Loucy (cell line): ENCODE measurements around the gene PLEKHG4B.
"Not testable (repeated sequence)": the region's sequence is repeated elsewhere in the genome, so short reads cannot be mapped to it uniquely, and the experiment has no call there.

ENCODE experiments used
- H2AFZ ChIP-seq: fragments of 200-600 bp; sonication (generic); 2 replicates; pipeline ENCODE4 v1.6.0; 2016; ENCODE audit warnings: antibody characterized with exemption, mild to moderate bottlenecking, low read length, moderate library complexity
- H3F3A ChIP-seq: fragments of 200-600 bp; 2 replicates; pipeline ENCODE4 v1.6.0; 2016; ENCODE audit warnings: antibody characterized with exemption, low read depth, mild to moderate bottlenecking
- H3K27me3 ChIP-seq: fragments of 200-600 bp; sonication (generic); 2 replicates; pipeline ENCODE4 v1.6.1; 2014; ENCODE audit warnings: low read length, mild to moderate bottlenecking; ENCODE audit not compliant: insufficient read depth, poor library complexity, severe bottlenecking
- H3K36me3 ChIP-seq: fragments of 200-600 bp; sonication (generic); 2 replicates; pipeline ENCODE4 v1.6.1; 2016; ENCODE audit warnings: low read length; ENCODE audit not compliant: insufficient read depth
- H3K4me1 ChIP-seq: fragments of 200-600 bp; sonication (generic); 2 replicates; pipeline ENCODE4 v1.5.1; 2014; ENCODE audit warnings: low read length, mild to moderate bottlenecking; ENCODE audit not compliant: insufficient read depth, poor library complexity, severe bottlenecking
- H3K4me2 ChIP-seq: fragments of 200-600 bp; sonication (generic); 2 replicates; pipeline ENCODE4 v1.6.0; 2014; ENCODE audit warnings: antibody characterized with exemption, low read length, low read depth, mild to moderate bottlenecking; ENCODE audit not compliant: poor library complexity, severe bottlenecking
- H3K4me3 ChIP-seq: fragments of 200-600 bp; sonication (generic); 2 replicates; pipeline ENCODE4 v1.5.1; 2014; ENCODE audit warnings: low read length, mild to moderate bottlenecking, mixed read lengths; ENCODE audit not compliant: poor library complexity, severe bottlenecking
- H3K79me2 ChIP-seq: fragments of 200-600 bp; sonication (generic); 2 replicates; pipeline ENCODE4 v1.6.1; 2014; ENCODE audit warnings: low read length; ENCODE audit not compliant: insufficient read depth
- H3K9ac ChIP-seq: fragments of 200-600 bp; sonication (generic); 2 replicates; pipeline ENCODE4 v1.6.0; 2014; ENCODE audit warnings: mild to moderate bottlenecking, low read depth, low read length, moderate library complexity; ENCODE audit not compliant: poor library complexity, severe bottlenecking
- H3K9me2 ChIP-seq: fragments of 200-600 bp; sonication (generic); replicated peaks from 2 replicates; pipeline ENCODE4 v1.6.1; 2016; ENCODE audit warnings: low read depth, low read length, mixed read lengths
- H3K9me3 ChIP-seq: fragments of 200-600 bp; sonication (generic); 2 replicates; pipeline ENCODE4 v1.6.1; 2014; ENCODE audit warnings: mild to moderate bottlenecking, antibody characterized with exemption, low read length, low read depth; ENCODE audit not compliant: insufficient read depth
- H4K20me1 ChIP-seq: fragments of 200-600 bp; sonication (generic); 2 replicates; pipeline ENCODE4 v1.6.0; 2014; ENCODE audit warnings: antibody characterized with exemption, low read length, mild to moderate bottlenecking; ENCODE audit not compliant: insufficient read depth, poor library complexity, severe bottlenecking
- CTCF ChIP-seq: fragments of 200-600 bp; sonication (generic); conservative IDR thresholded peaks from 2 replicates; pipeline ENCODE4 v1.5.1; 2014; ENCODE audit warnings: mild to moderate bottlenecking, antibody characterized with exemption, low read length
- EZH2phosphoT487 ChIP-seq: fragments of 200-600 bp; IDR thresholded peaks from 2 replicates; pipeline ENCODE4 v1.6.1; 2018; ENCODE audit warnings: antibody characterized with exemption, mild to moderate bottlenecking, moderate library complexity, borderline replicate concordance

PLEKHG4B gene

DNA sequence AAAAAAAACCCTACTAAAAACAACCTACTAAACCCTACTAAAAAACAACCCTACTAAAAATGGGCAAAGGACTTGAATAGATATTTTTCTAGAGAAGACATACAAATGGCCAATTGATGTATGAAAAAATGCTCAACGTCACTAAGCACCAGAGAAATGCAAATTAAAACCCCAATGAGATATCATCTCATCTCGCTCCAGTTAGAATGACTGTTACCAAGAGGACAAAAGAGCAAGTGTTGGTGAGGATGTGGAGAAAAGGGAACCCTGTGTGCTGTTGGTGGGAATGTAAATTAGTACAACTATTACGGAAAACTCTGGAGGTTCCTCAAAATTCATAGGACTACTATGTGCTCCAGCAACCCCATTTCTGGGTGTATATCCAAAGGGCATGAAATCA is 136.9 kb downstream of the PLEKHG4B start:
- H3K9me2 ChIP-seq = no peaks in the 10 kb centered on the region
- no peaks in the 10 kb centered on the region for H3K27me3 ChIP-seq
- peaks cover 52% of the 10 kb centered on the region for H4K20me1 ChIP-seq
- TF ChIP-seq CTCF (no peak), EZH2phosphoT487 (no peak)
- H3K9ac ChIP-seq = no peak overlapping the region
- H3K4me3 ChIP-seq = no peak overlapping the region
- H3K4me1 ChIP-seq = peaks cover 5% of the 10 kb centered on the region
- H3F3A ChIP-seq = no peaks in the 10 kb centered on the region
- H3K4me2 ChIP-seq = no peak overlapping the region
- H2AFZ ChIP-seq = no peak overlapping the region
- peaks cover 79% of the 10 kb centered on the region for H3K79me2 ChIP-seq
- peaks cover 99% of the 10 kb centered on the region for H3K36me3 ChIP-seq
- H3K9me3 ChIP-seq = no peaks in the 10 kb centered on the region

DNA sequence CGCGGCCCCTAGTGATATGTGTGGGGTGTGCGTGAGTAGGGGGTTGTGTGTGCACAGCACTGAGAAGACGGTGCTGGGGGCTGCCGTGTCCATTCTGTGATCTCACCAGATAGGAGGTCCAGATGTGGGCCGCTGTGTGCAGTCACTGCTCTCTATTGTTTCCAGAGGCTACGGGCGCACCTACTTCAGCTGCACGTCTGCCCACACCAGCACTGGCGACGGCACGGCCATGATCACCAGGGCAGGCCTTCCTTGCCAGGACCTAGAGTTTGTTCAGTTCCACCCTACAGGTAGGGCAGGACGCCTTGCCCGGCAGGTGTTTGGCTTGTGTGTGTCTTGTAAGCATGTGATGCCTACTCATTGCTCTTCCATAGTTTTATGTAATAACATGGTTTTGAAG is 138.7 kb downstream of the PLEKHG4B start:
- H3F3A ChIP-seq = no peaks in the 10 kb centered on the region
- H3K4me3 ChIP-seq = no peak overlapping the region
- peaks cover 60% of the 10 kb centered on the region for H3K79me2 ChIP-seq
- no peaks in the 10 kb centered on the region for H3K27me3 ChIP-seq
- no peak overlapping the region for H3K4me2 ChIP-seq
- no peak for TF ChIP-seq EZH2phosphoT487
- TF ChIP-seq CTCF = no peak
- no peak overlapping the region for H2AFZ ChIP-seq
- no peaks in the 10 kb centered on the region for H3K9me3 ChIP-seq
- H3K36me3 ChIP-seq = peaks cover 97% of the 10 kb centered on the region; the same call in 1 of the 2 replicates
- H4K20me1 ChIP-seq = peaks cover 38% of the 10 kb centered on the region
- no peaks in the 10 kb centered on the region for H3K4me1 ChIP-seq
- H3K9me2 ChIP-seq = no peaks in the 10 kb centered on the region
- no peak overlapping the region for H3K9ac ChIP-seq

DNA sequence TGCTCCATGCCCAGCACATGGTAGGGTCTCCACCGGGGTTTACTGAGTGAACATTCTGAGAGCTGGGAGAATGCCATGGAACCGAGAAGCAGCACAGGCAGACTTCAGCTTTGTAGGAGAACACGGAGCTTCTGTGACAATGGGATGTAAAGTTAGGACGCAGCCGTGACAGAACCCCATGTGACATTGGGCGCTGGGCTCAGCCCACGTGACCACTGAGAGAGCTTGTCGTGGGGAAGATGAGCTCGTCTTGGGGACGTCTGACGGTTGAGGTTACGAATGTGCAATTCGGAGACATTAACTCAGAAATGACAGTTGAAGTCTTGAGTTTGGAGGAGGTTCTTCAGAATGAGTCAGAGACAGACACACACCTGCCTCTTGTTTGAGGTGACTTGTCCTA is 139.7 kb downstream of the PLEKHG4B start:
- H3K4me1 ChIP-seq = no peaks in the 10 kb centered on the region
- H3K9me2 ChIP-seq = no peaks in the 10 kb centered on the region
- no peaks in the 10 kb centered on the region for H3K9me3 ChIP-seq
- peaks cover 97% of the 10 kb centered on the region; the same call in 1 of the 2 replicates for H3K36me3 ChIP-seq
- no peak overlapping the region for H3K4me3 ChIP-seq
- no peak overlapping the region for H3K9ac ChIP-seq
- no peaks in the 10 kb centered on the region for H3K27me3 ChIP-seq
- no peaks in the 10 kb centered on the region for H3F3A ChIP-seq
- no peak overlapping the region for H3K4me2 ChIP-seq
- TF ChIP-seq EZH2phosphoT487 (no peak), CTCF (no peak)
- no peak overlapping the region for H2AFZ ChIP-seq
- H3K79me2 ChIP-seq = peaks cover 52% of the 10 kb centered on the region
- H4K20me1 ChIP-seq = peaks cover 34% of the 10 kb centered on the region

GRCh38 chr5:233426-233825 is 141.5 kb downstream of the PLEKHG4B start:
- H3K27me3 ChIP-seq, H3K9me3 ChIP-seq, H3K4me3 ChIP-seq, H3K9me2 ChIP-seq, H3K9ac ChIP-seq, H3F3A ChIP-seq, H3K4me2 ChIP-seq, H3K4me1 ChIP-seq, H2AFZ ChIP-seq: not testable (repeated sequence)
- H3K79me2 ChIP-seq = peaks cover 37% of the 10 kb centered on the region
- peaks cover 27% of the 10 kb centered on the region for H4K20me1 ChIP-seq
- peaks cover 95% of the 10 kb centered on the region; the same call in 1 of the 2 replicates for H3K36me3 ChIP-seq
